ENCODE measurements around the gene TXNDC17. TPM values are rescaled to one million over a fixed set of nuclear protein-coding genes. Genes with fewer than 3 reads are reported as not detected.
A peak's percentile ranks its signal among the peaks of the same experiment; 100 is the strongest.

TXNDC17 gene
- total RNA-seq, 1 experiment from 2014 or later: 62.0 TPM

DNA sequence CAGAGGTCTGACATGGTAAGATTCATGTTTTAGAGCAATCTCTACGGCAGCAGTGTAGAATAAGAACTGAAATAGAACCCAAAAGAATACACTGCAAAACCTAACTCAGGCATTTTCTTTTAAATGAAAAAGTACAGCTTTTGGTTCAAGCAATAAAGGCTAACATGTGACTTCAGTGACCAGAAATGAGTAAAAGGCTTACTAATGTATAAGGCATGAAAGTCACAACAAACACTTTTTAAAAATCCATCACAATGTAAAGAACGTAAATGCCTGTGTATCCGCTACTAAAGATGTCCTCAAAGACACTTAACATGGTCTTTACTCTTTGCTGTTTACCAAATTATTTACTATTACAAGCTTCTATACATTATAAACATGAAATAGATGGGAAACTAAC lies 16.9 kb upstream of the TXNDC17 start:
- H3K36me3 ChIP-seq: no peaks in the 10 kb centered on the region; the same call in 1 of the 2 replicates

DNA sequence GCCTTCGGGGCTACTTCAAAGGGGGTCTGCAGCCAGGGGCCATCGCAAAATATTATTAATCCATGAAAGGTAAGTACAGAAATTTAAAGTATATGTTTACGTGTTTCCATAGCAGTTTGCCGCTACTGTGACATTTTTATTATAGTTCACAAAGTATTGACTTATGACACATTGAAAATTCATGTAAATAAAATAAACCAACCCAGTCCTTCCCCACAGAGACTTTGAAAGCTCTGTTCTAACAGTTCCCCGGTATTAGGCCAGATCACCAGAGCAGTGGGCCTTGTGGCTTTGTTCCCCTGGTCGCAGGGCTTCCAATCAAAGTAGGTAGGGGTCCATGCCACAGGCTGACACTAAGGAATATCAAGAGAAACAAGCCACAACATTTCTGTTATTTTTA lies 14.2 kb upstream of the TXNDC17 start:
- H3K27ac ChIP-seq: no peak overlapping the region
- H3K4me1 ChIP-seq: no peaks in the 10 kb centered on the region
- no peak overlapping the region for H3K4me3 ChIP-seq
- no peak for DNase-seq
- 0 out of 2 replicates have a peak, but pooled peaks cover 3% of the 10 kb centered on the region for H3K36me3 ChIP-seq
- no peaks in the 10 kb centered on the region for H3K27me3 ChIP-seq
- no peaks in the 10 kb centered on the region for H3K9me3 ChIP-seq (replicated peaks)

More for the DNA sequence above, 16.9 kb upstream of the TXNDC17 start:
- H3K27ac ChIP-seq: no peak overlapping the region
- H3K4me1 ChIP-seq: no peaks in the 10 kb centered on the region
- no peaks in the 10 kb centered on the region for H3K27me3 ChIP-seq
- no peaks in the 10 kb centered on the region for H3K9me3 ChIP-seq (replicated peaks)
- H3K4me3 ChIP-seq: no peak overlapping the region
- no peak for DNase-seq

DNA sequence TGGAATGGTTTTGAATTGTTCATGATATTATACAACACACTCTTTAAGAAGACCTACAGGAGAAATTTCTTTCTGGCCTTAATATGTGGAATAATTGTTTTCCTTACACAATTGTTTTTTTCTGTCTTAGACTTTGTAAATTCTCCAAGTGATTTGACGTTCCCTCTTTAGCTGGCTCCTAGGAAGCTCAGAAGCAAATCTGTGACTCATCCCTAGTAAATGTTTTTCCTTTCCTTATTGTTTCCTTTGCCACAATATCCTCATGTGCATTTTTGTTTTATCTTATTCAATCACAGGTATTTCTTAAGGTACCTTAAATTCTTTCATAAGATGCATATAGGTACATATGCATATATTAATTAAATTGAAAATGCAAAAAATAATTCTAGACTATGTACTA lies 13.8 kb upstream of the TXNDC17 start:
- H3K4me1 ChIP-seq: no peaks in the 10 kb centered on the region
- H3K36me3 ChIP-seq: 0 out of 2 replicates have a peak, but pooled peaks cover 3% of the 10 kb centered on the region
- H3K27me3 ChIP-seq: no peaks in the 10 kb centered on the region
- H3K27ac ChIP-seq: no peak overlapping the region
- H3K4me3 ChIP-seq: no peak overlapping the region
- DNase-seq: no peak
- no peaks in the 10 kb centered on the region for H3K9me3 ChIP-seq (replicated peaks)

DNA sequence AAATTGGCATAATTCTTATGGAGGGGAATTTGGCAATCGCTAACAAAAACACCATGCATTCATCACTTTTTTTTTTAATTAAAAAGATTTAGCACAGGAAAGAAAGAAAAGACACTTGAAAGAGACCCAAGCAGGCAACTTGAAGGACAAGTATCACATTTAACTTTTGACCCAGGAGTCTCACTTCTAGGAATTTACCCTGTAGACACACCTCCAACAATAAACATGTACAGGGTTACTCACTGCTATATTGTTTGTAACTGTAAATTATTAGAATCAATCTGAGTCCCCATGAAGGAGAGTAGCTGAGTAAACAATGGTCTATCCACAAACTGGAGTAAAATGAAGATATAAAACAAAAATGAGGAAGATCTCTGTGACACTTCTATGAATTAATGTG lies 10.5 kb upstream of the TXNDC17 start:
- Histone ChIP-seq H3K9me3 (replicated peaks) (no peaks in the 10 kb centered on the region), H3K36me3 (peaks cover 16% of the 10 kb centered on the region), H3K4me1 (no peaks in the 10 kb centered on the region), H3K27me3 (no peaks in the 10 kb centered on the region), H3K4me3 (no peak overlapping the region), H3K27ac (no peak overlapping the region)
- no peak for DNase-seq

DNA sequence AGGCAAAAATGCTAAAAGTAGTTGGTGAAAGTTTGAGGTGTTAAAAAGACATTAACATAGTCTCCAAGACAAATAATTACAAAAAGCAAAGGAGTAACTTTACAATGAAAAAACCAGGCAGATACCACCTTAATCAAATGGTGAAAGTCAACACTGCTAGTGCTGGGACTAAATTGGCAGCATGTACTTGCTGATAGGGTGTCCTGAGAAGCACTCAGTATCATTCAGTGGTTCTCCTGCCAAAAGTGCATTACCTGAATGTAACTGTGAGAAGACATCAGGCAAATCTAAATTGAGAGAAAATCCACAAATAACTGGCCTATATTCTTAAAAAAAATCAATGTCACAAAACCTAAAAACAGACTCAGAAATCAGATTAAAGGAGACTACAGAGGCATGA lies 8.3 kb upstream of the TXNDC17 start:
- Histone ChIP-seq H3K4me1 (no peaks in the 10 kb centered on the region), H3K27ac (no peak overlapping the region), H3K27me3 (no peaks in the 10 kb centered on the region), H3K36me3 (peaks cover 16% of the 10 kb centered on the region), H3K9me3 (replicated peaks) (no peaks in the 10 kb centered on the region), H3K4me3 (no peak overlapping the region)
- no peak for DNase-seq

DNA sequence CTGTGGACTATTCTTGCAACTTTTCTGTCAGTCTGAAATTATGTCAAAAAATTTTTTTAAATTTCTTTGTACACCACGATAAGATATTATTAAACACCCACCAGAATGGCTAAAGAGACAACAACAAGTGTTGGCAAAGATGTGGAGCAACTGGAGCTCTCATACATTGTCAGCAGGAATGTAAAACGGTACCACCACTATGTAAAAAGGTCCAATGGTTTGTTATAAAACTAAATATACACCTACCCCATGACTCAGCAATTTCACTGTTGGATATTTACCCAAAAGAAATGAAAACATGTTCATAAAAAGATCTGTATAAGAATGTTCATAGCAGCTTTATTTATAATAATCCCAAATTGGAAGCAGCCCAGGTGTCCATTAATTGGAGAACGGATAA lies 7.6 kb upstream of the TXNDC17 start:
- no peak for DNase-seq
- H3K9me3 ChIP-seq (replicated peaks): no peaks in the 10 kb centered on the region

DNA sequence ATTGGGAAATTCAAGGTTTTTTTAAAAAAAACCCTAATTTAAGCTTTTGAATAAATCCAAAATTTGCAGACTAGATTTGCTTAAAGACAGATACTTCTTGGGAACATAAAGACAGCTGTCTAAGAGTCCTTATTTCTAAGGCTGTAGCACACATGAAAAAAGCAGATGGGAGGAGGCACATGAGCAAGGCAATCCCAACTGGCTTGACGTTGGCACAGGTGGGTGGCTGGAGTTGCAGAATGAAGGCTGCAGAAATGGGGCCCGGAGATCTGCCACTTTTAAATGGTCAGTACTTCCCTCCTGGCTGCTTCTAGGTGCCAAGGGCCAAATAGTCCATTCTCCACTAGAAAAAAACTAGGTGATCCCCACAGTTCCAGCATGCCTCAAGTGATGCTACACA lies 4.8 kb upstream of the TXNDC17 start:
- no peak for DNase-seq
- H3K36me3 ChIP-seq: peaks cover 15% of the 10 kb centered on the region
- no peaks in the 10 kb centered on the region for H3K9me3 ChIP-seq (replicated peaks)
- H3K27ac ChIP-seq: no peak overlapping the region
- no peaks in the 10 kb centered on the region for H3K4me1 ChIP-seq
- H3K4me3 ChIP-seq: no peak overlapping the region
- no peaks in the 10 kb centered on the region for H3K27me3 ChIP-seq

More for the DNA sequence above, 7.6 kb upstream of the TXNDC17 start:
- Histone ChIP-seq H3K36me3 (peaks cover 16% of the 10 kb centered on the region), H3K4me3 (no peak overlapping the region), H3K4me1 (no peaks in the 10 kb centered on the region), H3K27me3 (no peaks in the 10 kb centered on the region), H3K27ac (no peak overlapping the region)

DNA sequence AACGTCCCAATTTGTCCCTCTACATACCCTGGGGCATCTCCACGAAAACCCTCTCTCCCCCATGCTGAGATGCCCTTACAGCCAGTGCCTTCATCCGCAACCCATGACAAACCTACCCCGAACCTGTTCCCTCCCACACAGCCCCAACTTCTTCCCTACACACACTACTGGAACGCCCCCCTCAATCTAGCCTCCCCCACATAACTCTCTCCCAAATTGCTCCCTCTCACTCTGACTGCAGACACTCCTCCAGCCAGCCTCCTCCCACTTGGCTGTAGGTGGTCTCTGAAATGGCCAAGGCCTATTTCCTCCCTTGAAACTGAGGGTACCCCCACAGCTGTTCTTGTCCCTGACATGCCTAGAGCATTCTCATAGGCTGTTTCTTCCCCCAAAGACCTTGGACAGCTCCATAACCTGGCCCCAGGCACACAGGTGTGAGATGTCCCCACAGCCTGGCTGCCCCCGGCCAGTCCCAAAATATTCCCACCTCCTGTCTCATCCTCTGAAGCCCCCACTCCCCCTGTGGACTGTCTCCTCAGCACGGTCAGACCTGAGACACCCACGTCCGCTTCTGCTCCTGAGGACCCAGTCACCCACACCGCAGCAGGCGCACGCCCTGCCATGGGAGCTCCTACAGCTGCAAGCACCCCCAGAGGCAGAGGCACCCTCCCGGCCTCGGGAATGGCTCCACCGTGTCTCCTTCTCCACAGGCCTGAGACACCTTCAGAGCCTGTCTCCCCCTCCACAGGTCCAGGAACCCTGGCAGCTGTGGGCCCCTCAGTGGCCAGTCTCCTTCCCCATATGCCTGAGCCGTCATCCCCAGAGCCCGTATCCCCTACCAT lies 4.0 kb upstream of the TXNDC17 start:
- Histone ChIP-seq H3K9me3 (replicated peaks) (no peaks in the 10 kb centered on the region), H3K4me3 (no peak overlapping the region), H3K27ac (no peak overlapping the region), H3K4me1 (no peaks in the 10 kb centered on the region), H3K36me3 (peaks cover 13% of the 10 kb centered on the region), H3K27me3 (no peaks in the 10 kb centered on the region)
- DNase-seq: no peak

DNA sequence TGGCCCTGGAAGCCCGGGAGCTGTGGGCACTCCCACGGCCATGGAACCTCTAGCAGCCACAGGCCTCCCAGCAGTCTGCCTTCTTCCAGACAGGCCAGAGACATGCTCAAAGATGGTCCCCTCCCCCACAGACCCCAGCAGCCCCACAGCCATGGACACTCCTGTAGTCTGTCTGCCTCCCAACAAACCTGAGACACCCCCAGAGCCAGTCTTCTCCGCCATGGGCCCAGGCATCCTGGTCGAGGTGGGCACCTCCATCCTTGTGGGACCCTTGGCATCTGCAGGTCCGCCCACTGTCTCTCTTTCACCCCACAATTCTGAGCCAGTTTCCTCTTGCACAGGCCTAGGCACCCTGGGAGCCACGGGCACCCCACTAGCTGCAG lies 3.4 kb upstream of the TXNDC17 start:
- 0 out of 2 replicates have a peak, but pooled peaks cover 5% of the 10 kb centered on the region for H3K4me1 ChIP-seq
- no peak overlapping the region for H3K4me3 ChIP-seq
- H3K27ac ChIP-seq: no peak overlapping the region
- H3K27me3 ChIP-seq: no peaks in the 10 kb centered on the region
- no peak for DNase-seq
- no peaks in the 10 kb centered on the region for H3K9me3 ChIP-seq (replicated peaks)
- H3K36me3 ChIP-seq: peaks cover 15% of the 10 kb centered on the region

DNA sequence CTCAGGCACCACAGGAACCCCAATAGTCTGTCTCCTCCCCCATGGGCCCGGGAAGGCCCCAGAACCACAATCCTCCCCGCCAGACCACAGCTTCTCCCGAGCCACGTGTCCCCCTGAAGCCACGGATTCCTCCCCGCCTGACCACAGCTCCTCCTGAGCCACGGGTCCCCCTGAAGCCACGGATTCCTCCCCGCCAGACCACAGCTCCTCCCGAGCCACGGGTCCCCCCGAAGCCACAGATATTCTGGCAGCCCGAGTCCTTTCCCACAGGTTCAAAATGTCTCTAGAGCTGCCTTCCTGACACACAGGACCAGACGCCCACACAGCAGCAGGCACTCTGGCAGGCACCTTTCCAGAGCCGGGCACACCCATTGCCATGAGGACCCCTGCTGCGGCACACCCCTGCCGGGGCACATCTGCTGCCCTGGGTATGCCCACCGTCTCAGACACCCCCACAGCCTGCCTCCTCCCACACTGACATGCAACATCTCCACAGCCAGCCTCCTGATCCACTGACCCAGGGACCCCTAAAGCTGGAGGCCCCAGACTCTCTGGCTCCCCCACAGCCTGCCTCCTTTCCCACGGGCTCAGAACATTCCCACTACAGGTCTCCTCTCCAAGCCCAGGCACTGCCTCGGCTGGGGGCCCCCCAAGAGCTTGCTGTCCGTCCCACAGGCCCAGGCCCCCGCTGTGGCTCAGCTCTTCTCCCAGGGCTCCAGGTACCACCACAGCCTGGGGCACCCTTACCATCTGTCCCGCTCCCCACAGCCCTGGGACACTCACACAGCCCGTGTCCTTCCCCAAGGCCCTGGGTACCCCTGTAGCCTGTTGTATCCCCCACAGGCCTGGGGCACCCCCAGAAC lies 2.6 kb upstream of the TXNDC17 start:
- no peak for DNase-seq
- no peak overlapping the region for H3K27ac ChIP-seq
- H3K27me3 ChIP-seq: no peaks in the 10 kb centered on the region
- H3K9me3 ChIP-seq (replicated peaks): no peaks in the 10 kb centered on the region
- H3K36me3 ChIP-seq: peaks cover 11% of the 10 kb centered on the region
- H3K4me1 ChIP-seq: 0 out of 2 replicates have a peak, but pooled peaks cover 8% of the 10 kb centered on the region
- H3K4me3 ChIP-seq: no peak overlapping the region

DNA sequence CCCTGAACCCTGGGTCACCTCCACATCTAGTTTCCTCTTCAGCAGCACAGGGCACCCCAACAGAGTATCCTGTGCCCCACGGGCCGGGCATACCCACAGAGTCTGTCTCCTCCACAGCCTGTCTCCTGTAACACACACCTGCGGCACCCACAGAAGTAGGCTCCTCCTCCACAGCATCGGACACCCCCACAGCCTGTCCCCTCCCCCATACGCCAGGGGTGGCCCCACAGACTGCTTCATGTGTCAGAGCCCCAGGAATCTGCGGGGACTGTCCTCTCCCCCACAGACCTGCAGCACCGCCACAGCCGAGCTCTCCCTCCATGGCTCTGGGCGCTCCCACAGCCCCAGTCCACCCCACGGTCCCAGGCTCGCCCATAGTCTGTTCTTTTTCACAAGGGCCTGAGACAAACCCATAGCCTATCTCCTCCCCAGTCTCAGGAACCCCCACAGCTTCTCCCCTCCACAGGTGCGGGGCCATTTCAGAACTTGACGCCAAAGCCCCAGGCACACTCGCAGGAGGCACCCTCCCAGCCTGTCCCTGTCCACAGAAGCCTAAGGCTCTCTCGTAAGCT lies 1.8 kb upstream of the TXNDC17 start:
- H3K27ac ChIP-seq: no peak overlapping the region
- no peaks in the 10 kb centered on the region for H3K27me3 ChIP-seq
- peaks cover 10% of the 10 kb centered on the region for H3K36me3 ChIP-seq
- H3K4me1 ChIP-seq: 0 out of 2 replicates have a peak, but pooled peaks cover 8% of the 10 kb centered on the region
- DNase-seq: no peak
- H3K4me3 ChIP-seq: peak overlapping the region; percentile 68
- no peaks in the 10 kb centered on the region for H3K9me3 ChIP-seq (replicated peaks)

DNA sequence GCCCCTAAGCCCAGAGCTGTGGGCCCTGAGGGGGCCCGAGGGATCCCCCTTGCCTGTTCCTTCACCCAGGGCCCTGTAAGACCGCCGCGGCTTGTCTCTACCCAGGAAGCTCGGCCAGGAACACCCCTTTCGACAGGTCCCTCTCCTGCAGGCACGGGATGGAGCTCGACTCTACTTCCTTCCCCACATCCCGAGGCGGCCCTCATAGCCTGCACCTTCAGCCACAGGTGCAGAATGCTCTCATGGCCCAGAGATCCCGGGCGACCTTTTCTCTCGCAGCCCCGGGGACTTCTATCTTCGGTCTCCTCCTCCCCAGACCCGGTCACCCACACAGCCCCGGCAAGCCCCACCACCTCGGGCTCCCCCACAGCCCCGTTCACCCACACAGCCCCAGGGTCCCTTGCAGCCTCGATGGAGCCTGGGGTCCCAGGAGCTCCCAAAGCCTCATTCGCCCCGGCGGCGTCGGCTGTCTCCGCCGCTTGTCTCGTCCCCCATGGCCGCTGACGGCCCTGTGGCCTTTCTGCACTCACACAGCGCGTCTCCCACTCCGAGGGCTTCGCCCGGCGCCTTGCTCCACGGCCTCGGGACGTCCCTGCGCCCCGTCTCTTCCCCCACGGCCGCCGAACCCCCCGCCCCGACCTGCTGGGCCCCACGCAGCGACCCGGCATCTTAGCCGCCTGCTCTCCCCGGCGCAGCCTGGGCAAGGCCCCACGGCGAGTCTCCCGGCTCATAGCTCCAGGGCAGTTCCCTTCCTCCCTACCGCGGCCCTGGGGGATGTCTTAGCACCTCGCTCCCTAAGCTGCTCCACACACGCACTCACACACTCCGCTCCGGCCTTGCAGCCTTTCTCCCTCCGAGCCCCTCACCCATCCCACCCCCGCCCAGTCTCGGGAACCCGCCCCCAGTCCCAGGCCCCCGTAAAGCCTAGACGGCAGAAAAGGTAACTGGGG lies 999 bp upstream of the TXNDC17 start:
- no peaks in the 10 kb centered on the region for H3K27me3 ChIP-seq
- H3K27ac ChIP-seq: peak overlapping the region; percentile 76
- no peaks in the 10 kb centered on the region for H3K9me3 ChIP-seq (replicated peaks)
- peak overlapping the region; percentile 68 for H3K4me3 ChIP-seq
- DNase-seq: peak; percentile 33 to 44
- peaks cover 7% of the 10 kb centered on the region for H3K36me3 ChIP-seq
- H3K4me1 ChIP-seq: 0 out of 2 replicates have a peak, but pooled peaks cover 8% of the 10 kb centered on the region

DNA sequence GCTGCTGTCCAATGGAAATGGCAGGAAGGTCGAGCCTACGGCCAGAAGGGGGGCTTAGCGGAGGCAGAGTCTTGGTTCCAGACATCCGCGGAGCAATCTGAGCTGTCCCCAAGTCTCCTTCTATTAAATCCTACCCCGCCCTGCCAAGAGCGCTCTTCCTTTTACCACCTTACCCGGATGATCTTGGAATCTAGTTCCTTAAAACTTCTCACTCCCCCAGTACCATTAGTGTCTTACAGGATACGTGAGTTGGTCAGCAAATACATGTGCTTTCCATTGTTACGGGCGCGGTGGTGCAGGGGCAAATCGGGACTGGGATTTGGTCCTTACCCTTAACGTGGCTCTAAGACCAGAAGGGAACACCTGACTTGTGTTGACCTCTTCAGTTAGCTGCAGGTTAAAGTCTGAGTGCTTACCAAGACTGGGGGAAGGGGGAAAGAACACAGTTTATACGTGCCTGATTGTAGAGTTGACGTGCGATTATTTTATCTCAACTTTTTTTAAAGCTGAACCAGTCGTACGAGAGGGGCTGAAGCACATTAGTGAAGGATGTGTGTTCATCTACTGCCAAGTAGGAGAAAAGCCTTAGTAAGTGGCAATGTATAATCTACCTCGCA lies 495 bp downstream of the TXNDC17 start:
- H3K27me3 ChIP-seq: no peaks in the 10 kb centered on the region
- H3K4me1 ChIP-seq: 0 out of 2 replicates have a peak, but pooled peaks cover 8% of the 10 kb centered on the region
- DNase-seq: no peak
- peak overlapping the region; percentile 68 for H3K4me3 ChIP-seq
- H3K36me3 ChIP-seq: peaks cover 7% of the 10 kb centered on the region
- no peaks in the 10 kb centered on the region for H3K9me3 ChIP-seq (replicated peaks)
- H3K27ac ChIP-seq: peak overlapping the region; percentile 76
